NCI-H460 (cell line): ENCODE data around the gene RFXAP. TPM values are rescaled to one million over a fixed set of nuclear protein-coding genes. Genes with fewer than 3 reads are reported as not detected.

Experiments used
- DNase-seq: peaks from one replicate; pipeline ENCODE4 v3.0.0-alpha.2; 2016; ENCODE audit warnings: low read depth; ENCODE audit errors: extremely low read depth
- total RNA-seq: library from RNA; depleted of rRNA; stranded (reverse); fragments of >200 nt; shearing (Covaris generic); gene quantifications from 2 replicates; pipeline ENCODE4 v1.2.3, GENCODE V29; 2014

Gene RFXAP
- total RNA-seq, 1 experiment from 2014 or later: 1.7 TPM

- no peak for DNase-seq
These were observed 4.6 kb upstream of the RFXAP start for GRCh38 chr13:36814465-36814864.

GRCh38 chr13:36815062-36815461, 4.0 kb upstream of the RFXAP start:
- no peak for DNase-seq

GRCh38 chr13:36817996-36818803, 822 bp upstream of the RFXAP start:
- no peak for DNase-seq

GRCh38 chr13:36819739-36820090, 693 bp downstream of the RFXAP start:
- no peak for DNase-seq

GRCh38 chr13:36820222-36820621, 1.2 kb downstream of the RFXAP start:
- DNase-seq: no peak

GRCh38 chr13:36822785-36823184, 3.8 kb downstream of the RFXAP start:
- DNase-seq: no peak

GRCh38 chr13:36829753-36830152, 10.7 kb downstream of the RFXAP start:
- no peak for DNase-seq

- no peak for DNase-seq
These were observed 12.3 kb downstream of the RFXAP start for GRCh38 chr13:36831291-36831690.

- DNase-seq: no peak
These were observed 15.3 kb downstream of the RFXAP start for GRCh38 chr13:36834299-36834698.

GRCh38 chr13:36837354-36838092, 18.5 kb downstream of the RFXAP start:
- DNase-seq: no peak

- DNase-seq: no peak
These were observed 20.3 kb downstream of the RFXAP start for GRCh38 chr13:36839281-36839680.

- no peak for DNase-seq
These were observed 21.0 kb downstream of the RFXAP start for GRCh38 chr13:36839981-36840380.

GRCh38 chr13:36840718-36841250, 21.8 kb downstream of the RFXAP start:
- DNase-seq: no peak

- no peak for DNase-seq
These were observed 22.4 kb downstream of the RFXAP start for GRCh38 chr13:36841391-36841790.

- DNase-seq: no peak
These were observed 28.6 kb downstream of the RFXAP start for GRCh38 chr13:36847606-36848005.

- no peak for DNase-seq
These were observed 29.4 kb downstream of the RFXAP start for GRCh38 chr13:36848199-36848982.

- no peak for DNase-seq
These were observed 31.9 kb downstream of the RFXAP start for GRCh38 chr13:36850790-36851438.

- DNase-seq: no peak
These were observed 38.2 kb downstream of the RFXAP start for GRCh38 chr13:36857253-36857652.

- DNase-seq: peak; percentile 47
These were observed 39.3 kb downstream of the RFXAP start for GRCh38 chr13:36858290-36858689.

GRCh38 chr13:36859259-36859658, 40.2 kb downstream of the RFXAP start:
- DNase-seq: no peak
